Right atrium auricular region (tissue), 2 donors: ENCODE data around the gene SIM2. TPM values are rescaled to one million over a fixed set of nuclear protein-coding genes. Genes with fewer than 3 reads are reported as not detected.

Source experiments
- DNase-seq: peaks from one replicate; pipeline ENCODE4 v3.0.0-alpha.2; 2019; ENCODE audit warnings: low spot score
- H3K27ac ChIP-seq, 2 donors: fragments of 200-600 bp; sonication (generic); 1 replicate in 1 of 2; 2 replicates in 1 of 2; pipeline ENCODE4 v1.5.1; 2016 to 2019
- H3K27me3 ChIP-seq, 2 donors: fragments of 200-600 bp; sonication (generic); one replicate each; pipeline versions ENCODE4 v1.5.1 to v1.6.0; 2017 to 2019
- H3K36me3 ChIP-seq: fragments of 200-600 bp; sonication (generic); one replicate; pipeline ENCODE4 v1.5.1; 2016
- H3K4me1 ChIP-seq, 2 donors: fragments of 200-600 bp; sonication (generic); one replicate each; pipeline versions ENCODE4 v1.5.1 to v1.6.0; 2017 to 2019
- H3K4me3 ChIP-seq, 2 donors: fragments of 200-600 bp; sonication (generic); 1 replicate in 1 of 2; 2 replicates in 1 of 2; pipeline ENCODE4 v1.5.1; 2017 to 2019; ENCODE audit warnings: mild to moderate bottlenecking in 1 of 2, moderate library complexity in 1 of 2
- H3K9me3 ChIP-seq, 2 donors: fragments of 200-600 bp; sonication (generic); one replicate each; pipeline ENCODE4 v1.5.1; 2019
- total RNA-seq, 2 donors: library from RNA; depleted of rRNA; stranded (reverse); fragments of >200 nt; gene quantifications; one replicate each; pipeline ENCODE4 v1.1.0, GENCODE V29; 2016
- TF ChIP-seq, protein P1 (sequence below), 2 donors: fragments of 200-600 bp; sonication (generic); IDR thresholded peaks; one replicate each; pipeline ENCODE4 v1.5.1; 2019; ENCODE audit warnings: antibody characterized with exemption in 2 of 2

SIM2 gene
- total RNA-seq, 2 donors from 2014 or later: not detected

DNA sequence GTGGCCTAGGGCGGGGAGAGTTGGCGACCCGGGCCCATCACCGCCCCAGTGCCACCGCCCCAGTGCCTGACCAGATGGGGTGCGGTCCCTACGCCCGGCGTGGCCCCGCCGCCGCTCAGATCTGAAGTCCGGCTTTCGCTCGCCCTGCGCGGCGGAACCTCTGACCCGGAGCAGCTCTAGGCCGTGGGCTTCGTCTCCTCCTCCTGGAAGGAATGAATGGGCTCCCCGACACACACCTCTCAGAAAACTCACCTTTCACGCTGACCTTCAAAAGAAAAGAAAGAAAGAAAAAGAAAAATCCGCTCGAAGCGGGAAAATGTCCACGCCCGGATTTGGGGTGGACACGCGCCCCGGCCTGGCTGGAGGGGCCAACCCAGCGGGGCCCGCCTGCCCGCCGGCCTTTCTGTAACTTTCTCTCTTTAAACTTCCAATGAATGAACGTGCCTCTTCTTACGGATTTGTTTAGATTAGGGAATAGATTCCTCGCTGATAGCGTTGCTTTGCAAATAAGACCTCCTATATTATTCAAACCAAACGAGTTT lies 5.4 kb upstream of the SIM2 start:
- no peak for DNase-seq
- TF ChIP-seq, protein P1, sequence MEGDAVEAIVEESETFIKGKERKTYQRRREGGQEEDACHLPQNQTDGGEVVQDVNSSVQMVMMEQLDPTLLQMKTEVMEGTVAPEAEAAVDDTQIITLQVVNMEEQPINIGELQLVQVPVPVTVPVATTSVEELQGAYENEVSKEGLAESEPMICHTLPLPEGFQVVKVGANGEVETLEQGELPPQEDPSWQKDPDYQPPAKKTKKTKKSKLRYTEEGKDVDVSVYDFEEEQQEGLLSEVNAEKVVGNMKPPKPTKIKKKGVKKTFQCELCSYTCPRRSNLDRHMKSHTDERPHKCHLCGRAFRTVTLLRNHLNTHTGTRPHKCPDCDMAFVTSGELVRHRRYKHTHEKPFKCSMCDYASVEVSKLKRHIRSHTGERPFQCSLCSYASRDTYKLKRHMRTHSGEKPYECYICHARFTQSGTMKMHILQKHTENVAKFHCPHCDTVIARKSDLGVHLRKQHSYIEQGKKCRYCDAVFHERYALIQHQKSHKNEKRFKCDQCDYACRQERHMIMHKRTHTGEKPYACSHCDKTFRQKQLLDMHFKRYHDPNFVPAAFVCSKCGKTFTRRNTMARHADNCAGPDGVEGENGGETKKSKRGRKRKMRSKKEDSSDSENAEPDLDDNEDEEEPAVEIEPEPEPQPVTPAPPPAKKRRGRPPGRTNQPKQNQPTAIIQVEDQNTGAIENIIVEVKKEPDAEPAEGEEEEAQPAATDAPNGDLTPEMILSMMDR (IDR thresholded peaks at IDR 0.05): no peak
- H3K36me3 ChIP-seq: no peaks in the 10 kb centered on the region
- H3K4me1 ChIP-seq: peaks cover 0 to 31% of the 10 kb centered on the region in 2 donors
- peaks cover 61 to 70% of the 10 kb centered on the region in 2 donors for H3K27me3 ChIP-seq
- no peak overlapping the region for H3K4me3 ChIP-seq
- H3K9me3 ChIP-seq: no peaks in the 10 kb centered on the region
- no peak overlapping the region for H3K27ac ChIP-seq

- H3K27ac ChIP-seq: no peak overlapping the region
- TF ChIP-seq, protein P1 (IDR thresholded peaks at IDR 0.05): no peak
- no peak overlapping the region for H3K4me3 ChIP-seq
- H3K4me1 ChIP-seq: peaks cover 0 to 36% of the 10 kb centered on the region in 2 donors
- peaks cover 66 to 73% of the 10 kb centered on the region in 2 donors for H3K27me3 ChIP-seq
- no peaks in the 10 kb centered on the region for H3K9me3 ChIP-seq
- no peak for DNase-seq
- no peaks in the 10 kb centered on the region for H3K36me3 ChIP-seq
These were observed 4.8 kb upstream of the SIM2 start for GRCh38 chr21:36694031-36694515.

DNA sequence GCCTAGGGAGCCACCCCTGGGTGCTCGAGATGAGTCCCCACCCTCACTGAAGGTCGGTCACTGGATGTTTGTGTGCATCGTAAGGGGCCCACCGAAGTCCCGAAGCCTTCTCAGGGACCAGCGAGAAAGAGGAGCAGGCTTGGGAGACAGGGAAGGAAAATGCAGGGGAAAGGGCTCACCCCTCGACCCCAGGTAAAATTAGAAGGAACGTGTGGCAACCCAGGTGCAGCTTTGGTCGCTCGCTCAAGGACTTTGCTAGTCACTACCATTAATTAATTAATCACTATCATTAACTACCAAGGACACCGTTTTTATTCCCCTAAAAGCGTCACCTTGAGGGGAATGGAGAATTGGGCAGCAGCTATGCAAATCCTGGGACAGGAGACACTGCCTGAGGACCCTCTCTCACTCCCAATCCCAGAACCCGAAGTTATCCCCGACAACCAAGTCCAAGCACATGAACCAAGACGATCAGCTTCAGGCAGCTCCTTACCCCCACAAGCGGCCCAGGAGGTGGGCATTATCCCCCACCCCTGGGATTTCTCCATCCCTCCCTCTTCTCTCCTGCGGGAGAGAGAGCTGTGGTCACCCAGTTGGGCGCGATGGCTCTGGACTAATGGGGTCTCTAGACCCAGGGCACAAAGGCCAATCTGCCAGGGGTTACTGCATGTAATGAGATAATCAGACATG lies 4.2 kb upstream of the SIM2 start:
- Histone ChIP-seq H3K4me3 (no peak overlapping the region), H3K36me3 (no peaks in the 10 kb centered on the region), H3K27ac (no peak overlapping the region), H3K9me3 (no peaks in the 10 kb centered on the region), H3K27me3 (peaks cover 72 to 73% of the 10 kb centered on the region in 2 donors), H3K4me1 (peaks cover 0 to 43% of the 10 kb centered on the region in 2 donors)
- TF ChIP-seq, protein P1 (IDR thresholded peaks at IDR 0.05): no peak
- no peak for DNase-seq

- TF ChIP-seq, protein P1 (IDR thresholded peaks at IDR 0.05): no peak
- Histone ChIP-seq H3K4me3 (no peak overlapping the region), H3K4me1 (peaks cover 0 to 48% of the 10 kb centered on the region in 2 donors), H3K36me3 (no peaks in the 10 kb centered on the region), H3K9me3 (no peaks in the 10 kb centered on the region), H3K27ac (no peak overlapping the region), H3K27me3 (peaks cover 77 to 78% of the 10 kb centered on the region in 2 donors)
- no peak for DNase-seq
These were observed 3.7 kb upstream of the SIM2 start for GRCh38 chr21:36695283-36695634.

GRCh38 chr21:36695671-36696389 lies 3.1 kb upstream of the SIM2 start:
- Histone ChIP-seq H3K4me1 (peaks cover 0 to 54% of the 10 kb centered on the region in 2 donors), H3K27me3 (peaks cover 78 to 84% of the 10 kb centered on the region in 2 donors), H3K27ac (no peak overlapping the region), H3K4me3 (no peak overlapping the region), H3K9me3 (no peaks in the 10 kb centered on the region), H3K36me3 (no peaks in the 10 kb centered on the region)
- DNase-seq: no peak
- TF ChIP-seq, protein P1 (IDR thresholded peaks at IDR 0.05): no peak
